GM19025 (cell line): ENCODE results near the gene SLC2A5.

Experiments
- ATAC-seq: cut with Tn5 transposase; IDR thresholded peaks from one replicate; pipeline ENCODE4 v1.9.1; 2021; ENCODE audit warnings: mild to moderate bottlenecking, low read depth, moderate library complexity; ENCODE audit not compliant: unreplicated experiment

SLC2A5 gene

DNA sequence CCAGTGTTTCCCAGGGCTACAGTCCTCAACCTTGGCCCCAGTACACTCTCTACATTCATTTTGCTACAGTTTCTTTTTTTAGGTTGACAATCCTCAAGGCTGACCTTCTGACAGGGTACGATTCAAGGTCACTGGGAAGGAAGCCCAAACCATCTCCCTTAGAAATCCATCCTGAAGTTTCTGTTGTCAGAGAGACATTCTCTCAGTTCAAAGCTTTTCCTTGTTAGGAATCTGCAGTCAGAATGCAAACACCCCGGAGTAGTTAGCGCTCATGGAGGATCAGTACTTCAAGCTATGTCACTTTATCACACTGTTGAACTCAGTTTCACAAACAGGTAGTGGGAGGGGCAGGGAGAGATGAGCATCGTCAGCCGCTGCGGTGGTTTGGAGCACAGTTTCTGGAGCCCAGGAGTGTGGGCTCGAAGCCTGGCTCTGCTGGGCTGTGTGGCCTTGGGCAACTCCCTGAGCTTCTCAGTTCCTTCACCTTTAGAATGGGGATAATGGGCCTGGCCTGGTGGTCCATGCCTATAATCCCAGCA lies 4.2 kb downstream of the SLC2A5 start:
- ATAC-seq = no peak

DNA sequence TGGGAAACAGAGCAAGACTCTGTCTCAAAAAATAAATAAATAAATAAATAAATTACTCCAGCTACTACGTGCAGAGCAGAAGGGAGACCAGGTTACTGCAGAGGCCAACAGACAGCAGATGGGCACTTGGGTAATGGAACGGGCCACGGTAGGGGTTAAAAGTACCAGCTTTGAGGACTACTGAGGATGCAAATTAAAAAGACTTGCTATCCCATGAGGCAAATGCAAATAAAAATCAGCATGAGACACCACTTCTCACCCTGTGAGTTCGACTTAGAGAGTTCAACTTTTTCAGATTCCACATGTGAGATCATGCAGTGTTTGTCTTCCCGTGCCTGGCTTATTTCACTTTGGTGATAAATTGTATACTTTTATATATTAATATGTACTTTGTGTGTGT lies 6.6 kb downstream of the SLC2A5 start:
- no peak for ATAC-seq

DNA sequence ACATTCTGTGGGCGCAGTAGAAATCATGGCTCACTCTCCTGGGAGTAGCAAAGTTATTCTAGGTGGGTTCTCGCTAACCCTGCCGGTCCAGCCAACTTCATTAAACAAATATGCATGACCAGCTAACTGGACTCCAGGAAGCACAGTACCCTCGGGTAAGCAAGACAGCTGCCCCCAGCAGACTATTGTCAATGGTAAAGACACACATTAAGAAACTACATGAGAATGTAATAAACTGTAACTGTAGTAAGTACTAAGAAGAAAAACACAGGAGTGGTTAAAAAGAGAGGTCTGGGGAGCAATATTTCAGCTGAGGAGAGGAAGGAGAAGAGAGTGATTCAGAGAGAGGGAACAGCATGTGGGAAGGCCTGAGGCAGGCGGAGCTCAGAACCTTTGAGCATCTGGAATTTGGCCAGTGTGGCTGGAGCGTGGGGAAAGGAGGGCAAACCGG lies 7.4 kb downstream of the SLC2A5 start:
- ATAC-seq = no peak

DNA sequence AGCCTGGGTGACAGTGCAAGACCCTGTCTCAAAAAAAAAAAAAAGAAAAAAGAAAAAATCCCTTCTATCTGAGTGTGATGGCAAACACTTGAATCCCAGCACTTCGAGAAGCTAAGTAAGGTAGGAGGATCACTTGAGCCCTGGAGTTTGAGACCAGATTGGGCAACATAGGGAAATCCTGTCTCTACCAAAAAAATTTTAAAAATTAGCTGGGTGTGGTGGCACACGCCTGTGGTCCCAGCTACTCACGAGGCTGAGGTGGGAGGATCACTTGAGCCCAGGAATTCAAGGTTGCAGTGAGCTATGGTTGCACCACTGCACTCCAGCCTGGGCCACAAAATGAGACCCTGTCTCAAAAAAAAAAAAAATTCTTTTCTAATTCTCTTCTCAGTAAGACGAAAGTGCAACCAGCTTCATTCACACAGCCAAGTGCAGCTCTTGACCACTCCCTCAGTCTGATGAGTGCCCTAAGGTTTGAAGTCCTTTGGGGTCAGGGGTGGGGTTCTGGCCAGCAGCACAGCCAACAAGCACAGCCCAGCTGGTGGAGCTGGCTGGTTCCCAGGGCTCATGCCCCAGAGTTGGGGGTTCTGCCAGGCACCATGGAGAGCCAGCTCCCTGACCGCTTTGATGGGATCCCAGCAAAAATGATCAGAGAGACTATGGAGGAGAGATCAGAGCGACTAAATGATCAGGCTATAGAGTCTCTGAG lies 8.0 kb downstream of the SLC2A5 start:
- ATAC-seq = no peak

DNA sequence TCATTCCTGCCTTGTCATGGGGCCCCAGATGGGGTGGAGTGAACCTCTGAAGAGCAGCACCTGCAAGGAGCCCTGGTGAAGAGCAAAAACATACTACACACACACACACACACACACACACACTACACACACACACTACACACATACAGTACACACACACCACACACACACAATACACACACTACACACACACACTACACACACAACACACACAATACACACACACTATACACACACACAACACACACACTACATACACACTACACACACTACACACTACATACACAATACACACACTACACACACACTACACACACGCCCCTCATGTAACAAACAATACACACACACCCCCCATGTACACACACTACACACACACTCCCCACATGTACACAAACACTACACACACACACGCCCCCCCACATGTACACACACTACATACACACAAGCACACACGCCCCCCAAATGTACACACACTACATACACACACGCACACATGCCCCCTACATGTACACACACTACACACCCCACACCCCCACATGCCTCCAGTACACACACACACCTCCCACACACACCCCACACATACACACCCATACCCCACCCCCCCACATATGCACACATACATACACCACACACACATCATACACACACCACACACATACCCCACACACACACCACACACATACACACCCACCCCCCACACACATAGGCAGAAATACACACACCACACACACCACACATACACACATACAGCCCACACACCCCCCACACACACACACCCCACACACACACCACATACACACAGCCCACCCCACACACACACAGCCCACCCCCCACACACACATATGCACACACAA lies 9.3 kb downstream of the SLC2A5 start:
- ATAC-seq = no peak

DNA sequence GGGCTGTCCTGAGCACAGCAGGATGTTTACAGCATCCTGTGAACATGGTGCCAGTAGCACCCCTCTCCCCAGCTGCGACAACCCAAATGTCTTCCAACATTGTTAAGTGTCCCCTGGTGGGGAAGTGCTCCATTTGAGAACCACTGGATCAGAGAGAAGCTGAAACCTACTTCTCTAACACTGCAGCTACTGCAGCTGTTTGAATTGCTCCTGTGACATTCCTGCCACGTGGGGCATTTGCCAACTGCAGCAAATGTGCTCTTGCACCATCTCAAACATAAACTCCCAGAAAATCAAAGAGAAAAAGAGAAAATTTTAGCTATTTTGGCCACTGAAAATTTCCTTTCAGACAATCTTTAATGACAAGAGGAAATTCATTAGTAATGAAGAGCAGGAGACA lies 11.0 kb downstream of the SLC2A5 start:
- ATAC-seq = no peak

DNA sequence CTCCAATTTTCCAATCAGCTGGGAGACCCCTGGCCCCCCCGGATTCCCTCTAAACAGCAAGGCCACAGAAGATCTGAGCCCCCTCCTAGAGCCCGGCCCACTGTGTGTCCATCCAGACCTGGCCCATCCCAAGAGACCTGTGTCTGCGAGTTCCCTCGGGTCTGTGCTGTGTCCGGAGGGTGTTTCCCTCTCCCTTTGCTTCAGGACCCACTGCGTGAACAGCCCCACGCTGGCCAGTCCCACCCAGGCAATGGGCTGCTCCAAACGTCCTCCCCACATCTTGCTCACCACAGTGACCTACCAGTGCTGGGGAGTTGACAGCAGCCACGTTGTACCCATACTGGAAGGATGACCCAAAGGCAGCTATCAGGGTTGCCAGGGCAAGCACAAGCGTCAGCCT lies 11.6 kb downstream of the SLC2A5 start:
- no peak for ATAC-seq

DNA sequence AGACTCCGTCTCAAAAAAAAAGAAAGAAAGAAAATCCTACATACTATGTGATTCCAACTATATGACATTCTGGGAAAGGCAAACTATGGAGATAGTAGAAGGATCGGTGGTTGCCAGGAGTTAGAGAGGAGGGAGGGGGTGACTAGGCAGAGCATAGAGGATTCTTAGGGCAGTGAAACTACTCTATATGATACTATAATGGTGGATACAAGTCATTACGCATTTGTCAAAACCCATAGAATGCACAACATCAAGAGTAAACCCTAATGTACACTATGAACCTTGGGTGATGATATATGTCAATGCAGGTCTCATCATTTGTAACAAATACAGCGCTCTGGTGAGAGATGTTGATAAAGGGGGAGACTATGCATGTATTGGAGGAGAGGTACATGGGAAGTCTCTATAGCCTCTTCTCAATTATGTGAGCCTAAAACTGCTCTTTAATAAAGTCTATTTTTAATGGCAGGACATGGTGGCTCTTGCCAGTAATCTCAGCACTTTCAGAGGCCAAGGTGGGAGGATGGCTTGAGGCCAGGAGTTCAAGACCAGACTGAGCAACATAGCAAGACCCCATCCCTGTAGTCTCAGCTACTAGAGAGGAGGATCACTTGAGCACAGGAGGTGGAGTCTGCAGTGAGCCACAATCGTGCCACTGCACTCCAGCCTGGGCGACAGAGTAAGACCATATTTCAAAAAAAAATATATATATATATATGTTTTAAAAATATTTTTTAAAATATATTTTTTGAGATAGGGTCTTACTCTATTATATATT lies 17.0 kb downstream of the SLC2A5 start:
- no peak for ATAC-seq

DNA sequence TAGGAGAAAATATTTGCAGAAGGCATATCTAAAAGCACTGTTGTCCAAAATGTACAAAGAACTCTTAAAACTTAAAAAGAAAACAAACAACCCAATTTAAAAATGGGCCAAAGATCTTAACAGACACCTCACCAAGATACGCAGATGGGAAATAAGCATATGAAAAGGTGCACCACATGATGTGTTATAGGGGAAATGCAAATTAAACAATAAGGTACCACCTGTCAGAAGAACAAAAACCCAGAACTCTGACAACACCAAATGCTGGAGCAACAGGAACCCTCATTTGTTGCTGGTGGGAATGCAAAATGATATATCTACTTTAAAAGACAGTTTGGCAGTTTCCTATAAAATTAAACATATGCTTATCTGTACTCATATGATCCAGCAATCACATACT lies 18.1 kb downstream of the SLC2A5 start:
- no peak for ATAC-seq

DNA sequence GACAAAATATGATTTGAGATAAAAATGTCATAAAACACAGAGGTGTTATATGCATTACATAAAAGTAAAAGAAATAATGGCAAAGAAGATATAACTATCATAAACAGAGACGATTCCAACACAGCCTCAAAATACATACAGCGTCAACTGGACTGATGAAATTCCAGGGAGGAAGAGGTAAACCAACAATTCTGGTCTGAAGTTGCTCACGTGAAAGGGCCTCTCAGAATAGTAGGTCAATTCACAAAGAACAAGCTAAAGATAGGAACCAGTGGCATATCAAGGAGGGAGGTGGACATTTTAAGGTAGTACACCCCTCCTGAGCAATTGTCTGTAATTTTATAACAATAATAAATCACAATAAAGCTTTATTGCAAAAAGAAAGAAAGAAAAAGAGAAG lies 18.6 kb downstream of the SLC2A5 start:
- no peak for ATAC-seq

DNA sequence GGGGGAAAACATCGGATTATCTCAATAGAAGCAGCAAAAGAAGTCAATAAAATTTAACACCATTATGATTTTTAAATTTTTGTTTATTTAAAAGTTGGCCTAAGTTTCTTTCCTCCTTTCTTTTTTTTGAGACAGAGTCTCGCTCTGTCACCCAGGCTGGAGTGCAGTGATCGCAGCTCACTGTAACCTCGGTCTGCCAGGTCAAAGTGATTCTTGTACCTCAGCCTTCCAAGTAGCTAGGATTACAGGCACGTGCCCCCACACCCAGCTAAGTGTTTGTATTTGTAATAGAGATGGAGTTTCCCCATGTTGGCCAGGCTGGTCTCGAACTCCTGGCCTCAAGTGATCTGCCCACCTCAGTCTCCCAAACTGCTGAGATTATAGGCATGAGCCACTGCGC lies 20.9 kb downstream of the SLC2A5 start:
- ATAC-seq = no peak

DNA sequence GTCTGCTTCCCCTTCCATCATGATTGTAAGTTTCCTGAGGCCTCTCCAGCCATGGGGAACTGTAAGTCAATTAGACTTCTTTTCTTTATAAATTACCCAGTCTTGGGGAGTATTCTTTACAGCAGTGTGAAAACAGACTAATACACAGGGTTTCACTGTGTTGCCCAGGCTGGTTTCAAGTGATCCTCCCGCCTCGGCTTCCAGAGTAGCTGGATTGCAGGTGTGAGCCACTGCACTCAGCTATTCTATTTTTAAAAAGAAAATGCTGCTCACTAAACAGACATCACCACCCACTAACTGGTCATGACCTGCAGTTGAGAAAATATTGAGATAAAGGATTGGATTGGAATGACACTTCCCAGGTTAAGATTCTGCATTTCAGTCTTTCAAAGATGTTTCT lies 22.4 kb downstream of the SLC2A5 start:
- no peak for ATAC-seq

DNA sequence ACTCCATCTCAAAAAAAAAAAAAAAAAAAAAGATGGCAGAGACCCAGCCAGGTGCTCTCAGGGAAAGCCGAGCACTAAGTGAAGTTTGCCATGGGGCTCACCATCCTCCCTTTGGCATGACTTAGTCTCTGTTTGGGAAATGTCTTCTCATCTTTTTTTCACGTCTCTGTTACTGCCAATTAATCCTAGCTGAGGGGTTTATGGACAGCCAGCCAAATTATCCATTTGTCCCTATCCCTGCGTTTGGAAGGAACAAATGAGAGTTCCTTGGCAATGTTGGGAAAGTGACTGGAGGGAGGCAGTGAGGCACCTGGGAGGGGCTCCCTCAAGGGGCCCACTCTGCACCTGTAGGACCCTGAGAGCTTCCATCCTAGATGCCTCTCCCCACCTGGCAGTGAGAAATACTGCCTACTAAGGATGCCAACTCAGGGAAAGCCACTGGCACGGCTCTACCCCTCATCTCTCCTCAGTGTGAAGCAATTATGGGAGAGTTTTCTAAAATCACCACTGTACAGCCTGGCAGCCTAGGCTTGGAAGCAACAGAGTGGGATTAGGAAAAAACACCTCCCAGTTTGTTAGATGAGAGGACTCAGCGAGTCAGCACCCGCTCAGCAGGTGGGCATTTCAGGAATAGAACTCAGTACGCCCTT lies 23.4 kb downstream of the SLC2A5 start:
- no peak for ATAC-seq

DNA sequence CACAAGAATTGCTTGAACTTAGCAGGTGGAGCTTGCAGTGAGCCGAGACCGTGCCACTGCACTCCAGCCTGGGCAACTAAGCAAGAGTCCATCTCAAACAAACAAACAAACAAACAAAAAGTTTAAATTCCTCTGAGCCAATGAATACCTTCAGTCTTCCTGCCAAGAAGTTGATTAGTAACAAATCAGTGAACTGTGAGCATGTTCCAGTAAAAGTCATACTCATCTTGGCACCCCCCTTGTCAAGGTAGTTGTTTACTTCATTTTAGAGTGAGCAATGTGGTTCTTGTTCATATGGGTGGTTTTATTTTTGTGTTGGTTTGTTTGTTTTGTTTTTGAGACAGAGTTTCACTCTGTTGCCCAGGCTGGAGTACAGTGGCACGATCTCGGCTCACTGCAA lies 25.2 kb downstream of the SLC2A5 start:
- no peak for ATAC-seq

DNA sequence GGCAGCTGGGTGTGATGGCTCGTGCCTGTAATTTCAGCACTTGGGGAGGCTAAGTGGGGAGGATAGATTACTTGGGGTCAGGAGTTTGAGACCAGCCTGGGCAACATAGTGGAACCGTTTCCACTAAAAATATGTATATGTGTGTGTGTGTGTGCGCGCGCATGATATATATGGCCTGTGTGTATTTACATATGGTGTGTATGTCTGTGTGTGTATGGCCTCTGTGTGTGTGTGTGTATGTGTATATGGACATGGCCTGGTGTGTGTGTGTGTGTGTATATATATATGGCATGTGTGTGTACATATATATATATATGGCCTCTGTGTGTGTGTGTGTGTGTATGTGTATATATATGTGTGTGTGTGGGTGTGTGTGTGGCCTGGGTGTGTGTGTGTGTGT lies 27.2 kb downstream of the SLC2A5 start:
- no peak for ATAC-seq

DNA sequence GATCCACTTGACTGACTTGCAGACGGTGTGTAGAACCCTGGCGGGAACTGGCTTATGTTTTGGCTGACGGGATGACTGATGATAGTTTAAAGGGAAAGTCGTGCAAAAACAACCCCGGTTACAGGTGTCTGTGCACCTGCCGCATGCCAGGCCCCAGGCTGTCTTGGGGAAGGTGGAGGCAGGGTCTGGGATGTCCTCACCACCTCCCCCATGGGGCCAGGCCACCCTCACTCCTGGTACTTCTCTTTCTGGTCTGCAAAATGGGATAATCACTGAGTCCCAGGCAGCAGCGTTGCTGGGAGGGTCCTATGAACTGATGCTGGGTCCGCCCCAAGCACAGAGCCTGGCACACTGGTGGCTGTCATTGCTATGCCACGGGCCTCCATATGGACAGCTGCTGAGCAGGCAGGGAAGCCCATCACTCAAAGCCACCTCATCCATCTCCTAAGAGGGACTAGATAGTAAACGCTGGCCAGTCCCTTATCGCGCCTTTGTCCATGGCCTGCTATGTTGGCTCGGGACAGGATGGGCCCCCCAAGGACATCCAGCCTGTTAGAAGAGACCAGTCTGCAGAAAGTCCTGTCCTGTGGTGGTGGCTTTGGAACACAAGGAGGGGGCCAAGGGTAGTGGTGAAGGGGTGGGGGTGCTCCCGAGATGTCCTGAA lies 28.2 kb downstream of the SLC2A5 start:
- ATAC-seq = no peak

DNA sequence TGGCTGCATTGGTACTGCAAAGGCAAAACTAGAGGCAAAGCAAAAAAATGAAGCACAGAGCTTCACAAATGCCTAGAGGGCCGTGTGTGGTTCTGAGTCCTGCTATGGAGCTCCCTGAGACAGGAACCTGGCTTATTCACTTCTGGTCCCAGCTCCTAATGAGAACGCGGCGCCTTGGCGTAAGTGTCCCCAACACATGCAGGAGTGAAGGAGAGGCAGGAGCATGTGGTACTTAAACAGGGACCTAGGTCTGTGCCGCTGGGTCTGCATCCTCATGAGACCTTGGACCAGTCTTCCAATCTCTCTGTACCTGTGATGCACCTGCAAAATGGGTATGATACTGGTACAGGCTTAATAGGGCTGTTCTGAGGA lies 28.8 kb downstream of the SLC2A5 start:
- ATAC-seq = no peak

DNA sequence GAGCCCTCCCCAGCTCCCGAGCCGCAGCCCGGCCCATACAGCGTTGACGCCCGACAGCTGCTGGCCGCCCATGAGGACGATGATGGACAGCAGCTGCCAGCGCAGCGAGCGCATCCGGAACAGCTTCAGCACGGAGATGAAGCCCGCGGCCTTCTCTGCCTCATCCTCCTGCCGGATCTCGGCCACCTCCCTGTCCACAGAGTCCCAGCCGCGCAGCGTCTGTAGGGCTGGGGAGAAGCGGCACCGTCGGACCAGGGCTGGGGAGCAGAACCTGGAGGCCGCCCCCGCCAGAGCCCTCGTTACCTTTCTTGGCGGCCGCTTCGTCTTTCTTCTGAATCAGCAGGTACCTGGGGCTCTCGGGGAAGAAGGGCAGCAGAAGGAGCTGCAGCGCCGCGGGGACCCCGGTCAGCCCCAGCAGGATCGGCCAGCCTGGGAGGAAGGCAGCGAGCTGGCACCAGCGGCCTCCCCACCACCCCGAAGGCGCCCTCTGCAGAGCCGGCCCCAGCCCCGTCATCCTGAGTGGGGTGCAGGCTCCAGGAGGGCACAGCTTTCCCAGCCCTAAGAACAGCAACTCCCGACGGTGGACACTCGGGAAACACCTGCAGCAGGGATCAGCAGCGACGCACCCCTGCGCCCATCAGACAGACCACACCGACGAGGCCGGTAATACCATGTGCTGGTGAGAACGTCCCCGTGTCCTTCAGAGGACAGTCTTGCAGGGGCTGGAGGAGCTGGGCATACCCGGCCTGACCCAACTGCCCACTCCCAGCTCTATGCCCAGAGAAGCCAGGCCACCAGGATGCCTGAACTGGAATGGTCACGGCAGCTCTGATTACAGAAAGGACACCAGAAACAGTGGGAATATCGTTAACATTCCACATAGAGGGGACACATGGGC lies 29.4 kb downstream of the SLC2A5 start:
- no peak for ATAC-seq
